WERI-Rb-1 (cell line): ENCODE results near the gene NEURL3.
"Not testable (repeated sequence)": the region's sequence is repeated elsewhere in the genome, so short reads cannot be mapped to it uniquely, and the experiment has no call there.

Experiments used
- DNase-seq: peaks from one replicate; pipeline ENCODE4 v3.0.0-alpha.2; 2020
- H3K27ac ChIP-seq: fragments of 250-450 bp; sonication (Bioruptor Pico); 2 replicates; pipeline ENCODE4 v1.5.1; 2020; ENCODE audit warnings: mild to moderate bottlenecking, moderate library complexity
- H3K27me3 ChIP-seq: fragments of 250-450 bp; sonication (Bioruptor Pico); 2 replicates; pipeline ENCODE4 v1.5.1; 2021; ENCODE audit warnings: mild to moderate bottlenecking, low read depth, moderate library complexity; ENCODE audit not compliant: insufficient read depth, severe bottlenecking
- H3K36me3 ChIP-seq: fragments of 250-450 bp; sonication (Bioruptor Pico); 2 replicates; pipeline ENCODE4 v1.5.1; 2020; ENCODE audit warnings: mild to moderate bottlenecking, moderate library complexity
- H3K4me3 ChIP-seq: 2 replicates; pipeline ENCODE4 v1.5.1; 2011; ENCODE audit warnings: low read depth, mild to moderate bottlenecking, control low read depth, low read length
- H3K9me3 ChIP-seq: fragments of 250-450 bp; sonication (Bioruptor Pico); 2 replicates; pipeline ENCODE4 v1.5.1; 2021; ENCODE audit warnings: mild to moderate bottlenecking, moderate library complexity; ENCODE audit not compliant: severe bottlenecking
- TF ChIP-seq, protein P1 (sequence below): IDR thresholded peaks from 2 replicates; pipeline ENCODE4 v1.5.1; 2011; ENCODE audit warnings: low read depth, mild to moderate bottlenecking, control low read depth, inconsistent platforms, low read length

The NEURL3 gene

DNA sequence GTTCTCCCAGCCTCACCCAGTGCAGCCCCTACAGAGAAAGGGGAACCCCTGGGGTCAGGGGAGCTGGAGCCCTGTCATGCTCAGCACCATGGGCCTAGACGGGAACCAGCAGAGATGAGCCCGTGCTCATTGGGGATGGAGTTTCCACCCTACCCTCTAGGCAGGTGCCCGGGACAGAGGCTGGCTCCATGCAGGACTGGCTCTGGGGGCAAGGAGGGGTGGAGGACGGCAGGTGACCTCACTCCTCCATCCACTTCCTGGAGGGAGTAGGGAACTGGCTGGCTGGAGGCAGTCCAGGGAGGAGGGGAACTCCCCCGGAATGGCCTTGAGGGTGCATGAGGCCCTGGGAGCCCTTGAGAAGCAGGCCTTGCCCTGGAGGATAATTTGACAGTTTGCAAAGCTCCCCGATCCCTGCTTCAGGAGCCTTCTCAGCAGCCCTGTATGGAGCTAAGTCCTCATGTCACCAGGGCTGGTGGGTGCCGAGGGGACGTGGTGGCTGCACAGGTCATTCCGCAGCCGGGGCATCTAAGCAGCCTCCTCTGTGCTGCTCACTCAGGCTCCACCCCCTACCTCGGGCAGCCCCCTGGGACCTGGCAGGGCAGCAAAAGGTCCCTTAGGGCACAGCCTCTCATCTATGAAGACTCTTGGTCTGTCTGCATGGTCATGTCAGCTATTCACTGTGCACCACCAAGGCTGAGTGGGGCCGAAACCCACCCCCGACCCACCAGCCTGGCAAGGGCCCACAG, 2.1 kb downstream of the NEURL3 start:
- Histone ChIP-seq H3K36me3 (no peaks in the 10 kb centered on the region), H3K27ac (no peak overlapping the region), H3K4me3 (no peak overlapping the region), H3K27me3 (no peaks in the 10 kb centered on the region), H3K9me3 (no peaks in the 10 kb centered on the region)
- TF ChIP-seq, protein P1, sequence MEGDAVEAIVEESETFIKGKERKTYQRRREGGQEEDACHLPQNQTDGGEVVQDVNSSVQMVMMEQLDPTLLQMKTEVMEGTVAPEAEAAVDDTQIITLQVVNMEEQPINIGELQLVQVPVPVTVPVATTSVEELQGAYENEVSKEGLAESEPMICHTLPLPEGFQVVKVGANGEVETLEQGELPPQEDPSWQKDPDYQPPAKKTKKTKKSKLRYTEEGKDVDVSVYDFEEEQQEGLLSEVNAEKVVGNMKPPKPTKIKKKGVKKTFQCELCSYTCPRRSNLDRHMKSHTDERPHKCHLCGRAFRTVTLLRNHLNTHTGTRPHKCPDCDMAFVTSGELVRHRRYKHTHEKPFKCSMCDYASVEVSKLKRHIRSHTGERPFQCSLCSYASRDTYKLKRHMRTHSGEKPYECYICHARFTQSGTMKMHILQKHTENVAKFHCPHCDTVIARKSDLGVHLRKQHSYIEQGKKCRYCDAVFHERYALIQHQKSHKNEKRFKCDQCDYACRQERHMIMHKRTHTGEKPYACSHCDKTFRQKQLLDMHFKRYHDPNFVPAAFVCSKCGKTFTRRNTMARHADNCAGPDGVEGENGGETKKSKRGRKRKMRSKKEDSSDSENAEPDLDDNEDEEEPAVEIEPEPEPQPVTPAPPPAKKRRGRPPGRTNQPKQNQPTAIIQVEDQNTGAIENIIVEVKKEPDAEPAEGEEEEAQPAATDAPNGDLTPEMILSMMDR: no peak
- DNase-seq: no peak

DNA sequence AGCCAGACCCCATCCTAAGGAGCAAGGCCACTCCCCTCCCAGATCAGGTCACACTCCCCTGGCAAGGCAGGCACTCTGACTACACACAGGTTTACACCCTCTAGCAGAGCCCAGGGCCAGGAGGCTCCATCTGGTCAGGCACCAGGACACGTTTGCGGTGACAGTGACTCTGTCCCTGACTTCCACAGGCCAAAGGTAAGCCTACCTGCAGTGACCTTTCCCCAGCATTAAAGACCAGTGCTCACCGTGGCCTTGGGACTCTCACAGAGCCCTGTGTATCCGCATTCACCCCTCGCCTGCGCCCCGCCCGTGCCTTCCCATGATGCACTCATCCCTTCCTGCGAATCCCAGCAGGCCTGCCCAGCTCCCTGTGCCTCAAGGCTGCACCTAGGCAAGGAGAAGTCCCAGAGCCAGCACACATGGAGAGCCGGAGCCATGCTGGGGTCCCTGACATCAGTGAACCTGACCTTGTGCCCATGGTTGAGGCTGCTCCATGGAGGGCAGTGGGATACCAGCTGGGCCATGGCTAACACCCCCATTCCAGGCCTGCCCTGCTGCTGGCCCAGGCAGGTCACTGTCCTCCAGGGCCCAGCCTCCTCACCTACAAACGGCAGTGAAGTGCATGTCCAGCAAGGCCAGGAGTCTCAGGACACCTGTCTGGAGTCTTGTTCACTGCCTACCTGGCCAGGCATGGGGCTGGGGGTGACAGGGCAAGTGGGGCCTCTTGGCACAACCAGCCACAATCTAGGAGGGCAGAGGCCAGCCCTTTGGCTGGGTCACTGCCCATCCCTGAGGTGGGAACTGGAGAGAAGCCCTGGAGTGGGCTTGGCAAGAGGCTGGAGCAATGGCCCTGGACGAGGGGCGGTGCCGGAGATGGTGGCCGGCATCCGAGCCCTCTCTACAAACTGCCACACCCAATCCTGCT, 3.0 kb downstream of the NEURL3 start:
- no peak overlapping the region for H3K4me3 ChIP-seq
- H3K27ac ChIP-seq: no peak overlapping the region
- H3K9me3 ChIP-seq: no peaks in the 10 kb centered on the region
- no peaks in the 10 kb centered on the region for H3K36me3 ChIP-seq
- no peak for DNase-seq
- no peaks in the 10 kb centered on the region for H3K27me3 ChIP-seq
- TF ChIP-seq, protein P1: no peak

DNA sequence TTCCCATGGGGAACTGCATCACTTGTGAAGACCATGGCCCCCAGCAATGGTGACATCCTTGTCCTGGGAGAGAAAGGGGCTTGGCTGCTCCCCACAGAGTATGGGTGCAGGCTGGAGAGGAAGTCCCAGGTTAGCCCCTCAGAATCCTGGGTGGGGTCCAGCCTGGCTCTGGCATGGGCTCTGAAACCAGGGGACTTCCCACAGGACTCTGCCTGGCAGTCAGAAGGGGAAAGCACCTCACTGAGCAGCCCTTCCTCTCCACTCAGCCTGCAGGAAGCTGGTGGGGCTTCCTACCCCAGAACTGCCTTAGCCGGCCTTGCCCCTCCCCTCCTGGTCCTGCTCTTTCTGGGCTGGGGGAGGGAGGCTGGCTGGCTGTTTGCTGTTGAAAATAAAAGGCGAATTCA, 3.7 kb downstream of the NEURL3 start:
- no peaks in the 10 kb centered on the region for H3K27me3 ChIP-seq
- H3K27ac ChIP-seq: no peak overlapping the region
- H3K9me3 ChIP-seq: no peaks in the 10 kb centered on the region
- TF ChIP-seq, protein P1: no peak
- no peak overlapping the region for H3K4me3 ChIP-seq
- DNase-seq: no peak
- H3K36me3 ChIP-seq: no peaks in the 10 kb centered on the region

DNA sequence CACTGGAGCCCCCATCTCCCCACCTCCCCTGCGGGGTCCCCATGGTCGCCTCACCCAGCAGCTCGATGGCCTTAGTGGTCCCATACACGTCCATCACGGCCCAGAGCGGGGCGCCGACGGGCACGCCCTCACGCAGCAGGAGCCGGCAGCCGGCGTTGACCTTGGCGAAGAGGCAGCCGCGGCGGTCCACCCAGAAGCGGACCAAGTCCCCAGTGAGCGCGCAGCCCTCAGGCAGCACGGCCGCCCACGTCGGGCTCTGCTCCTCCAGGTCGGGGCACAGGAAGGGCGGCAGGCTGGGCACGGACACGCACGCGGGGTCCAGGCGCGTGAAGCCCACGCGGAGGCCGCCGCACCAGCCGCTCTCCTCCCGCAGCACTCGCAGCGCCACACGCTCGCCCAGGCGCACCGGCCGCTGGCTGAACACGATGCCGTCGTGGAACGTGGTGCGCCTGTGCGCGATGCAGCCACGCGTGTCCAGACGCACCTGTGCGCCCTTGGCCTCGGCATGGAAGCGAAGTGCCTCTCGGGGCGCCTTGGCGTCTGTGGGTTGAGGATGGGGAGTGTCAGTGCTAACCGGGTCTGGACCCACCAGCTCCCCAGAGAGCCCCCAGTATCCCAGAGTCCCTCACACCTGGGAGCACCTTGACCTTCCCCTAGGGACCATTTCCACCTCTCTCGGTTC, 4.6 kb downstream of the NEURL3 start:
- Histone ChIP-seq H3K27ac (no peak overlapping the region), H3K9me3 (no peaks in the 10 kb centered on the region), H3K36me3 (no peaks in the 10 kb centered on the region), H3K27me3 (no peaks in the 10 kb centered on the region), H3K4me3 (no peak overlapping the region)
- DNase-seq: no peak
- TF ChIP-seq, protein P1: no peak

DNA sequence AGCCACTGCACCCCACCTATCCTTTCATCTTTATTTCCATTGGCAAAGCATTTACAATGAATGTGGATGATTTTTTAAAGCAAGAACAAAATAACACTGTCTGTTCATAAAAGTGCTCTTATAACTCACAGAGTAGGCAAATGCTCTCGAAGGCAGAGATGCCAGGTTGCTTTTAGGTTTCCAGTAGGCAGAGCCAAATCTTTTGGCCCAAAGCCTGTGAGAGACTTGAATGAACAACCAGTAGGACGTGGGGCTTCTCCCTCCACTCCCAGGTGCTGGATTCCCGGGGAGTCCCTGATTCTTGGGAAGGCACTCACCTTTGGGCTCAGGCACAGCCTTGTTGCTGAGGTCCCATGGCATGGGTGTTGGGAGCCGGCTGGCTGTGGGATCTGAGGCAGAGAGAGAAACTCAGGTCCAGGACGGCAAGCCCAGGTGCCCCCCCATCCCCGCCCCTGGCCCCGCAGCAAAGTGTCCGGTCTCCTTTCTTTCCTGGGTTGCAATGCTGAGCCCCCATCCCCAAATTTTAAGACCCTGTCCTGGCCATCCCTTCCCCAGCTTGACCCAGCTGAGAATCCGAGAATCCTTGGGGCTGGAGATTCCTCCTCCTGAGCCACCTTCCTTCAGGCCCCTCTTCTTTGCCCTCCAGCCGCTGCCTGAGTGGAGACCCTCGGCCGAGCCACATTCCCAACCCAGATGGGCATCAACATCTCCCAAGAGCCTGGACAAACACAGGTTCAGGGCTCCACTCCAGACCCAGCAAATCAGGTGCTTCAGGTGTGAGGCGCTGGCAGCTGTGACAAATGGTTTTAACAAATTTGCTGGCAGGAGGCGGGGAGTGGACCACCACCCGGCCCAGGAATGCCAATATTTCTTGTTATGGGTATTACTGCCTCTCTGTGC, 5.8 kb downstream of the NEURL3 start:
- Histone ChIP-seq H3K27me3 (no peaks in the 10 kb centered on the region), H3K36me3 (no peaks in the 10 kb centered on the region), H3K4me3 (no peak overlapping the region), H3K9me3 (no peaks in the 10 kb centered on the region), H3K27ac (no peak overlapping the region)
- TF ChIP-seq, protein P1: no peak
- DNase-seq: no peak

DNA sequence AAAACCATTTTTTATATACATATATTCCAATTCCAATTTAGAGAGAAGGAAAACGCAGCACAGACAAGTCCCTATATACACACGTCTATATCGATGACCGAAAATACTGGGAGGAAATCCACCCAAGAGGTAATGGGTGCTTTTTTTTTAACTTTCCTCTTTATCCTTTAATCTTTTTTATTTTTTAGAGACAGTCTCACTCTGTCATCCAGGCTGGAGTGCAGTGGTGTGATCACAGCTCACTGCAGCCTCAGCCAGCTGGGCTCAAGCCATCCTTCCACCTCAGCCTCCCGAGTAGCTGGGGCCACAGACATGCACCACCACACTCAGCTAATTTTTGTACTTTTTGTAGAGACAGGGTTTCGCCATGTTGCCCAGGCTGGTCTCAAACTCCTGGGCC, 6.5 kb downstream of the NEURL3 start:
- H3K36me3 ChIP-seq, H3K9me3 ChIP-seq, H3K27me3 ChIP-seq, H3K27ac ChIP-seq, H3K4me3 ChIP-seq, DNase-seq: not testable (repeated sequence)
